H1 (cell line): ENCODE measurements around the gene CA10. TPM values are rescaled to one million over a fixed set of nuclear protein-coding genes. Genes with fewer than 3 reads are reported as not detected.

ENCODE experiments used
- KDM1A ChIP-seq: fragments of 200-600, 300-600 bp; sonication (generic); IDR thresholded peaks from 2 replicates; pipeline ENCODE4 v1.7.1; 2016; ENCODE audit warnings: mild to moderate bottlenecking, low read length, borderline replicate concordance
- MAX ChIP-seq: IDR thresholded peaks from 2 replicates; pipeline ENCODE4 v1.6.1; 2012; ENCODE audit warnings: inconsistent platforms
- SIN3A ChIP-seq, 2 experiments: IDR thresholded peaks in 1 of 2; conservative IDR thresholded peaks in 1 of 2; 2 replicates each; pipeline ENCODE4 v1.6.1; 2011 to 2012; ENCODE audit warnings: low read length in 2 of 2, improper control_type of control experiment in 1 of 2, low read depth in 1 of 2, mild to moderate bottlenecking in 1 of 2
- polyA plus RNA-seq, 7 experiments: library from polyadenylated mRNA; depleted of rRNA in 3 of 7; stranded (reverse) in 5 of 7; unstranded in 2 of 7; fragments of >200 nt in 5 of 7; fragments of 200-250 nt in 2 of 7; gene quantifications; 1 replicate in 5 of 7; 2 replicates in 1 of 7; 4 replicates in 1 of 7; pipeline versions ENCODE4 v1.2.1 to v1.2.3, GENCODE V29; 2011 to 2013; ENCODE audit warnings: missing spikeins in 2 of 7, mixed read lengths in 2 of 7
- total RNA-seq: library from RNA; stranded (reverse); fragmentation: NEBNext Ultra II Directional; extraction: Animal tissue kit (Norgen Biotek cat#: 25700); gene quantifications from 2 replicates; pipeline ENCODE4 v1.2.1, GENCODE V29; 2021

CA10 gene
- total and polyA plus RNA-seq, 2 of the 8 experiments (the other 6 are each of a cell fraction or from before 2014, with no cell fraction given): 0.60 to 0.63 TPM

GRCh38 chr17:51951741-51952140, 206.8 kb downstream of the CA10 start (continued):
- TF ChIP-seq MAX: no peak
- TF ChIP-seq SIN3A (conservative IDR thresholded peaks at IDR 0.05 in 1 of 2, IDR thresholded peaks at IDR 0.05 in 1 of 2; ENCODE audit: low read depth in 1 of 2, low read length in 2 of 2): no peak
- no peak for TF ChIP-seq KDM1A
